ENCODE results near the gene TCAP.

TCAP gene

GRCh38 chr17:39670746-39671145, 5.6 kb downstream of the TCAP start:
- H3K4me3 ChIP-seq (ENCODE audit: low read depth, low read length), result no peak overlapping the region
- TF ChIP-seq CTCF (IDR thresholded peaks at IDR 0.05; ENCODE audit: low read depth, low read length) (no peak), MYC (IDR thresholded peaks at IDR 0.05; ENCODE audit: low read depth, low read length) (no peak), MAX (IDR thresholded peaks at IDR 0.05; ENCODE audit: low read depth, low read length) (no peak), POLR2A (IDR thresholded peaks at IDR 0.05; ENCODE audit: extremely low read depth, insufficient read length) (no peak)
- no peak for DNase-seq (ENCODE audit: low read depth)

GRCh38 chr17:39671651-39672521, 6.7 kb downstream of the TCAP start:
- TF ChIP-seq CTCF (IDR thresholded peaks at IDR 0.05; ENCODE audit: low read depth, low read length) (peak; percentile 84), MYC (IDR thresholded peaks at IDR 0.05; ENCODE audit: low read depth, low read length) (no peak), MAX (IDR thresholded peaks at IDR 0.05; ENCODE audit: low read depth, low read length) (no peak)
- DNase-seq (ENCODE audit: low read depth), result peak; percentile 67
- no peak overlapping the region for H3K4me3 ChIP-seq (ENCODE audit: low read depth, low read length)

GRCh38 chr17:39672522-39673334, 7.6 kb downstream of the TCAP start:
- no peak for TF ChIP-seq MAX (IDR thresholded peaks at IDR 0.05; ENCODE audit: low read depth, low read length)
- TF ChIP-seq POLR2A (IDR thresholded peaks at IDR 0.05; ENCODE audit: extremely low read depth, insufficient read length), result no peak
- TF ChIP-seq CTCF (IDR thresholded peaks at IDR 0.05; ENCODE audit: low read depth, low read length), result no peak
- TF ChIP-seq MYC (IDR thresholded peaks at IDR 0.05; ENCODE audit: low read depth, low read length), result no peak
- no peak overlapping the region for H3K4me3 ChIP-seq (ENCODE audit: low read depth, low read length)
- DNase-seq (ENCODE audit: low read depth), result no peak

- DNase-seq (ENCODE audit: low read depth), result no peak
- H3K4me3 ChIP-seq (ENCODE audit: low read depth, low read length), result no peak overlapping the region
- TF ChIP-seq POLR2A (IDR thresholded peaks at IDR 0.05; ENCODE audit: extremely low read depth, insufficient read length), result no peak
- TF ChIP-seq CTCF (IDR thresholded peaks at IDR 0.05; ENCODE audit: low read depth, low read length), result no peak
- TF ChIP-seq MYC (IDR thresholded peaks at IDR 0.05; ENCODE audit: low read depth, low read length), result no peak
- no peak for TF ChIP-seq MAX (IDR thresholded peaks at IDR 0.05; ENCODE audit: low read depth, low read length)
Measured at GRCh38 chr17:39673335-39674081, 8.4 kb downstream of the TCAP start.

GRCh38 chr17:39674179-39674578, 9.0 kb downstream of the TCAP start:
- TF ChIP-seq MYC (IDR thresholded peaks at IDR 0.05; ENCODE audit: low read depth, low read length), result no peak
- TF ChIP-seq MAX (IDR thresholded peaks at IDR 0.05; ENCODE audit: low read depth, low read length), result peak; percentile 26; the same call in 1 of the 2 replicates
- peak; percentile 62 for DNase-seq (ENCODE audit: low read depth)
- no peak overlapping the region for H3K4me3 ChIP-seq (ENCODE audit: low read depth, low read length)

All from NB4 (cell line).